Fibroblast of lung (primary cell): Measurements from ENCODE around the gene ADRA2C. TPM values are rescaled to one million over a fixed set of nuclear protein-coding genes. Genes with fewer than 3 reads are reported as not detected.

Source experiments
- DNase-seq, 2 donors: peaks; one replicate each; pipeline versions ENCODE4 v3.0.0 to v3.0.0-alpha.2; 2010; ENCODE audit warnings: low read depth in 2 of 2
- H2AFZ ChIP-seq: 2 replicates; pipeline ENCODE4 v1.5.1; 2012; ENCODE audit warnings: low read length, control low read depth, inconsistent platforms
- H3K27ac ChIP-seq: 2 replicates; pipeline ENCODE4 v1.5.1; 2011; ENCODE audit warnings: low read length, control low read depth; ENCODE audit not compliant: insufficient read depth
- H3K27me3 ChIP-seq: 2 replicates; pipeline ENCODE4 v1.5.1; 2011; ENCODE audit warnings: mild to moderate bottlenecking, low read length; ENCODE audit not compliant: control insufficient read depth, insufficient read depth
- H3K36me3 ChIP-seq: 2 replicates; pipeline ENCODE4 v1.5.1; 2011; ENCODE audit warnings: low read length; ENCODE audit not compliant: control insufficient read depth, insufficient read depth
- H3K4me1 ChIP-seq: 2 replicates; pipeline ENCODE4 v1.5.1; 2011; ENCODE audit warnings: low read length; ENCODE audit not compliant: control insufficient read depth, insufficient read depth; ENCODE audit errors: extremely low read depth
- H3K4me2 ChIP-seq: 2 replicates; pipeline ENCODE4 v1.5.1; 2011; ENCODE audit warnings: low read length, control low read depth; ENCODE audit not compliant: insufficient read depth; ENCODE audit errors: extremely low read depth
- H3K4me3 ChIP-seq, 4 experiments: fragments of 200-600 bp in 1 of 4; sonication (generic) in 1 of 4; replicated peaks in 1 of 4; 2 replicates each; pipeline ENCODE4 v1.5.1; 2011 to 2016; ENCODE audit warnings: low read length in 4 of 4, low read depth in 3 of 4, mild to moderate bottlenecking in 3 of 4, control low read depth in 2 of 4, inconsistent platforms in 1 of 4, mixed read lengths in 1 of 4; ENCODE audit not compliant: insufficient read depth in 1 of 4; ENCODE audit errors: control extremely low read depth in 1 of 4
- H3K79me2 ChIP-seq: 2 replicates; pipeline ENCODE4 v1.5.1; 2012; ENCODE audit warnings: mild to moderate bottlenecking, low read length, inconsistent platforms; ENCODE audit not compliant: control insufficient read depth, insufficient read depth
- H3K9ac ChIP-seq: 2 replicates; pipeline ENCODE4 v1.5.1; 2011; ENCODE audit warnings: mild to moderate bottlenecking, low read length, control low read depth; ENCODE audit not compliant: insufficient read depth
- H3K9me3 ChIP-seq: 2 replicates; pipeline ENCODE4 v1.5.1; 2012; ENCODE audit warnings: low read depth, low read length; ENCODE audit not compliant: control insufficient read depth, insufficient read depth
- H4K20me1 ChIP-seq: 2 replicates; pipeline ENCODE4 v1.5.1; 2011; ENCODE audit warnings: low read length; ENCODE audit not compliant: control insufficient read depth, insufficient read depth; ENCODE audit errors: extremely low read depth
- EZH2 ChIP-seq: IDR thresholded peaks from 2 replicates; pipeline ENCODE4 v1.5.1; 2012; ENCODE audit warnings: low read length, control low read depth, mild to moderate bottlenecking; ENCODE audit errors: missing control alignments
- polyA plus RNA-seq, 2 donors: library from polyadenylated mRNA; depleted of rRNA in 1 of 2; stranded (reverse) in 1 of 2; unstranded in 1 of 2; fragments of >200 nt; gene quantifications; 2 replicates each; pipeline ENCODE4 v1.2.1, GENCODE V29; 2011 to 2012; ENCODE audit warnings: missing spikeins in 1 of 2
- total RNA-seq: library from RNA; depleted of rRNA; stranded (reverse); fragments of >200 nt; gene quantifications from 2 replicates; pipeline ENCODE4 v1.2.1, GENCODE V29; 2014
- TF ChIP-seq, protein P1 (sequence below), 2 donors: IDR thresholded peaks in 1 of 2; conservative IDR thresholded peaks in 1 of 2; 1 replicate in 1 of 2; 2 replicates in 1 of 2; pipeline ENCODE4 v1.5.1; 2011 to 2012; ENCODE audit warnings: low read length in 2 of 2, control low read depth in 1 of 2, inconsistent platforms in 1 of 2, low read depth in 1 of 2, mild to moderate bottlenecking in 1 of 2

Gene ADRA2C
- total and polyA plus RNA-seq, 2 donors (not counting 1 experiment from before 2014, with no cell fraction given) = 0.30 to 0.33 TPM

DNA sequence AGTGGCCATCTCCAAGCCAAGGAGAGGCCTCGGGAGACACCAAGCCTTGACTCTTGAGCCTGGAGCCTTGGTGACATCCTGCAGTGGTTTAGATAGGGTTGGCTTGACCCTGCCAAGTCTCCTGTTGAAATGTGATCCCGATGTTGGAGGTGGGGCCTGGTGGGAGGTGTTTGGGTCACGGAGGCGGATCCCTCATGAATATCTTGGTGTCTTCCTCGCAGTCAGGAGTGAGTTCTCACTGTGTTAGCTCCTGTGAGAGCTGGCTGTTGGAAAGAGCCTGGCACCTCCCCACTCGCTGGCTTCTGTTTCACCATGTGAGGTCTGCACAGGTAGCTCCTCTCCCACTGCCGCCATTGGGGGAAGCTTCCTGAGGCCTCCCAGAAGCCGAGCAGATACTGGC is 38.8 kb downstream of the ADRA2C start:
- Histone ChIP-seq H3K36me3 (no peaks in the 10 kb centered on the region), H4K20me1 (no peaks in the 10 kb centered on the region), H3K9ac (no peak overlapping the region), H3K4me3 (no peak overlapping the region), H2AFZ (no peak overlapping the region), H3K4me2 (no peak overlapping the region), H3K4me1 (no peaks in the 10 kb centered on the region), H3K9me3 (no peaks in the 10 kb centered on the region), H3K27me3 (no peaks in the 10 kb centered on the region), H3K79me2 (no peaks in the 10 kb centered on the region), H3K27ac (no peak overlapping the region)
- TF ChIP-seq, protein P1, sequence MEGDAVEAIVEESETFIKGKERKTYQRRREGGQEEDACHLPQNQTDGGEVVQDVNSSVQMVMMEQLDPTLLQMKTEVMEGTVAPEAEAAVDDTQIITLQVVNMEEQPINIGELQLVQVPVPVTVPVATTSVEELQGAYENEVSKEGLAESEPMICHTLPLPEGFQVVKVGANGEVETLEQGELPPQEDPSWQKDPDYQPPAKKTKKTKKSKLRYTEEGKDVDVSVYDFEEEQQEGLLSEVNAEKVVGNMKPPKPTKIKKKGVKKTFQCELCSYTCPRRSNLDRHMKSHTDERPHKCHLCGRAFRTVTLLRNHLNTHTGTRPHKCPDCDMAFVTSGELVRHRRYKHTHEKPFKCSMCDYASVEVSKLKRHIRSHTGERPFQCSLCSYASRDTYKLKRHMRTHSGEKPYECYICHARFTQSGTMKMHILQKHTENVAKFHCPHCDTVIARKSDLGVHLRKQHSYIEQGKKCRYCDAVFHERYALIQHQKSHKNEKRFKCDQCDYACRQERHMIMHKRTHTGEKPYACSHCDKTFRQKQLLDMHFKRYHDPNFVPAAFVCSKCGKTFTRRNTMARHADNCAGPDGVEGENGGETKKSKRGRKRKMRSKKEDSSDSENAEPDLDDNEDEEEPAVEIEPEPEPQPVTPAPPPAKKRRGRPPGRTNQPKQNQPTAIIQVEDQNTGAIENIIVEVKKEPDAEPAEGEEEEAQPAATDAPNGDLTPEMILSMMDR (conservative IDR thresholded peaks at IDR 0.05 in 1 of 2, IDR thresholded peaks at IDR 0.05 in 1 of 2; ENCODE audit: low read depth in 1 of 2, low read length in 2 of 2) = no peak
- DNase-seq = no peak

DNA sequence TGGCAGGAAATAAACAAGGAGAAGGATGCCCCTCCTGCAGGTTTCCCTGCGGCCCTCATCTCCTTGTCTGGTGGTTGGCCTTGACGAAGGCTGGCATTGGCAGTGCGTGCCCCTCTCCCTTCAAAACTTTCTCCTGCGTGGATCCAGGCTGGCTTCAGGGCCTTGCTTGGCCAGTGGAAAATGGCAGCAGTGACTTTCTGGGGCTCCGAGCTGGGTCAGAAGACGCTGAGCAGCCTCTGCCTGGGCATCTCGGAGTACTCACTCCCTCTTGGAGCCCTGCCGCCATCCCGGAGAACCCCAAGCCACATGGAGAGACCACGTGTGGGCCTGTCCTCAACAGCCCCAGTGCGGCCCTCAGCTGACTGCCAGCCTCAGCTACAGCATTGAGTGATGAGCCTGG is 39.5 kb downstream of the ADRA2C start:
- Histone ChIP-seq H3K9me3 (no peaks in the 10 kb centered on the region), H3K27me3 (no peaks in the 10 kb centered on the region), H3K9ac (no peak overlapping the region), H2AFZ (no peak overlapping the region), H3K4me1 (no peaks in the 10 kb centered on the region), H4K20me1 (no peaks in the 10 kb centered on the region), H3K4me2 (no peak overlapping the region), H3K4me3 (no peak overlapping the region), H3K27ac (no peak overlapping the region), H3K79me2 (no peaks in the 10 kb centered on the region), H3K36me3 (no peaks in the 10 kb centered on the region)
- TF ChIP-seq, protein P1 (conservative IDR thresholded peaks at IDR 0.05 in 1 of 2, IDR thresholded peaks at IDR 0.05 in 1 of 2; ENCODE audit: low read depth in 1 of 2, low read length in 2 of 2) = no peak
- TF ChIP-seq EZH2 = no peak
- DNase-seq = no peak

DNA sequence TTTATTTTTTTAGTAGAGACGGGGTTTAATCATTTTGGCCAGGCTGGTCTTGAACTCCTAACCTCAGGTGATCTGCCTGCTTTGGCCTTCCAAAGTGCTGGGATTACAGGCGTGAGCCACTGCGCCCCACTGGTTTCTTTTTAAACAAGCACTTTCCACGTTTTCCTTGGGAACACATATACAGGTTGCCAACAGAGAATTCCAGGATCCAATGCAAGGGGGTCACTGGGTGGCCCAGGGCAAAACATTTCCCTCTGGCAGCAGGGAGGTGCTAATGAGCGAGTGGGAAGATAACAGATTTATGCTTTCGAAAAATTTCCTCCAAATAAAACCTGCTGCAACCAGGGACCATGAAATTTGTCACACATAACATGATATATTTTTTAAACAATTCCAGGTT is 41.1 kb downstream of the ADRA2C start:
- Histone ChIP-seq H3K4me1 (no peaks in the 10 kb centered on the region), H2AFZ (no peak overlapping the region), H3K36me3 (no peaks in the 10 kb centered on the region), H3K9me3 (no peaks in the 10 kb centered on the region), H3K27ac (no peak overlapping the region), H3K4me3 (no peak overlapping the region), H4K20me1 (no peaks in the 10 kb centered on the region), H3K9ac (no peak overlapping the region), H3K79me2 (no peaks in the 10 kb centered on the region), H3K27me3 (no peaks in the 10 kb centered on the region), H3K4me2 (no peak overlapping the region)
- TF ChIP-seq, protein P1 (conservative IDR thresholded peaks at IDR 0.05 in 1 of 2, IDR thresholded peaks at IDR 0.05 in 1 of 2; ENCODE audit: low read depth in 1 of 2, low read length in 2 of 2) = no peak
- TF ChIP-seq EZH2 = no peak
- DNase-seq = no peak
